Breast epithelium (tissue), 3 donors: ENCODE measurements around the gene ST6GALNAC3.

Experiments used
- CTCF ChIP-seq, 3 donors: fragments of 450-650 bp; IDR thresholded peaks; one replicate each; pipeline ENCODE4 v1.5.1; 2016 to 2017; ENCODE audit warnings: antibody characterized with exemption in 3 of 3, mild to moderate bottlenecking in 3 of 3, moderate library complexity in 3 of 3
- POLR2A ChIP-seq: fragments of 450-650 bp; IDR thresholded peaks from one replicate; pipeline ENCODE4 v1.6.1; 2016; ENCODE audit warnings: antibody characterized with exemption, mild to moderate bottlenecking, moderate library complexity

GRCh38 chr1:76142771-76143540 is 68.4 kb downstream of the ST6GALNAC3 start:
- TF ChIP-seq CTCF (IDR thresholded peaks at IDR 0.05) (no peak), POLR2A (no peak)
